ENCODE results near the gene TBX19.

TBX19 gene

GRCh38 chr1:168285521-168285790 is 4.8 kb downstream of the TBX19 start:
- DNase-seq, result no peak

DNA sequence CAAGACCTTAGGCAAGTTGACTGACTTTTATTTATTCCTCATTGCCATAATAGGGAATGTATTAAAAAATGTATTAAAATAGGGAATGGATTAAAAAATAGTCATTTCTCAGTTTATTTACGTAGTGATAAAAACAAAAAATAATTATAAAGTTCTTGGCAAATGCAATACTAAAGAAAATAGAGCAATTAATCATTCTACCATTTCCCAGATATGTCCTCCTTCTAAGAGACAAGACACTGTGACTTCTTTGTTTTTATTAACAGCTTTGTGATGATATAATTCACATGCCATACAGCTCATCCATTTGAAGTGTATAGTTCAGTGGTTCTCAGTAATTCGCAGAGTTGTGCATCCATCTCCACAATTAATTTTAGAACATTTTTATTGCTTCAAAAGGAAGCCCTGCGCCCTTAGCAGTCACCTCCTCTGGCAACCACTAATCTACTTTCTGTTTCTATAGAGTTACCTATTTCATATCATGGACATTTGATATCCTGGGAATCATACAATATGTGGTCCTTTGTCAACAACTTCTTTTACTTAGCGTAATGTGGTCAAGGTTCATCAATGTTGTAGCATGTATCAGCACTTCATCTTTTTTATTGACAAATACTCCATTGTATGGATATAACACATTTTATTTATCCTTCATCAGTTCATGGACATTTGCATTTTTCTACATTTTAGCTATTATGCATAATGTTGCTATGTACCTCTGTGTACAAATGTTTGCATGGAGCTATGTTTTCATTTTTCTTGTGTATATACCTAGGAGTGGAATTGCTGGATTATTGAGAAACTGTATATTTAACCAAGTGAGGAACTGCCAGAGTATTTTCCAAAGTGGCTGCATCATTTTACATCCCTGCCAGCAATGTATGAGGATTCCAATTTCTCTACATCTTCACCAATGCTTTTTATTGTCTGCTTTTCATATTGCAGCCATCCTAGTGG is 5.6 kb downstream of the TBX19 start:
- DNase-seq, result no peak

DNA sequence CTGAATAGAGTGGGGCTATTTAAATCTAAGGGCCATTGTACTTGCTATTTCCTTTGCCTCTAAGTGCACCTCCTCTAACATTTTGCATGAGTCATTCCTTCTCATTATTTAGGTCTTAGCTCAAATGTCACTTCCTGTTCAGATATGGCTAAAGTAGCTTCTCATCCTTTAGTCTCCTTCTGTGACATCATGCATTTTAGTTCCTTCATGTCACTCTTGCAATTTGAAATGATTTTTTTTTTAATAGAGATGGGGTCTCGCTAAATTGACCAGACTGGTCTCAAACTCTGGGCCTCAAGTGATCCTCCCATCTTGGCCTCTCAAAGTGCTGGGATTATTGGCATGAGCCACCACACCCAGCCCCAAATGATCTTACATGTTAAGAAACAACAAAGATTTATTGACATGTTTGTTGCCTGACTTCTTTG is 6.6 kb downstream of the TBX19 start:
- peak; percentile 80 for DNase-seq

- DNase-seq, result peak; percentile 95
Observed at GRCh38 chr1:168288311-168289052, 7.8 kb downstream of the TBX19 start.

GRCh38 chr1:168291222-168291837 is 10.7 kb downstream of the TBX19 start:
- DNase-seq, result no peak

- no peak for DNase-seq
Observed at GRCh38 chr1:168293356-168293755, 12.7 kb downstream of the TBX19 start.

GRCh38 chr1:168295411-168296114 is 14.9 kb downstream of the TBX19 start:
- DNase-seq, result no peak

- DNase-seq, result no peak
Observed at GRCh38 chr1:168297019-168297730, 16.5 kb downstream of the TBX19 start.

DNA sequence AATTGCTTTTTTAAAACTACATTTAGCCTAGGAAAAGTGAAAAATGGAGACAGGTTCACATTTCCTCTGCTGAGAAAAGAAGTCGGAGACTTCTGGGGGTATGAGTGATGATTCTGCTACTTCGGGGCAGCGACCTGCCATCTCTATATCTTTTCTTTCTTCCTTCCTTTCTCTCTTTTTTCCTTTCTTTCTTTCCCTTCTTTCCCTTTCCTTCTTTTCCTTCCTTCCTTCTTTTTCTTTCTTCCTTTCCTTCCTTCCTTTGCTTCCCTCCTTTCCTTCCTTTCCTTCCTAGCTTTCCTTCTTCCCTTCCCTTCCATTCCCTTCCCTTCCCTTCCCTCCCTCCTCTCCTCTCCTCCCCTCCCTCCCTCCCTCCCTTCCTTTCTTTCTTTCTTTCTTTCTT is 17.8 kb downstream of the TBX19 start:
- no peak for DNase-seq

GRCh38 chr1:168300626-168301025 is 19.9 kb downstream of the TBX19 start:
- peak; percentile 18 for DNase-seq

DNA sequence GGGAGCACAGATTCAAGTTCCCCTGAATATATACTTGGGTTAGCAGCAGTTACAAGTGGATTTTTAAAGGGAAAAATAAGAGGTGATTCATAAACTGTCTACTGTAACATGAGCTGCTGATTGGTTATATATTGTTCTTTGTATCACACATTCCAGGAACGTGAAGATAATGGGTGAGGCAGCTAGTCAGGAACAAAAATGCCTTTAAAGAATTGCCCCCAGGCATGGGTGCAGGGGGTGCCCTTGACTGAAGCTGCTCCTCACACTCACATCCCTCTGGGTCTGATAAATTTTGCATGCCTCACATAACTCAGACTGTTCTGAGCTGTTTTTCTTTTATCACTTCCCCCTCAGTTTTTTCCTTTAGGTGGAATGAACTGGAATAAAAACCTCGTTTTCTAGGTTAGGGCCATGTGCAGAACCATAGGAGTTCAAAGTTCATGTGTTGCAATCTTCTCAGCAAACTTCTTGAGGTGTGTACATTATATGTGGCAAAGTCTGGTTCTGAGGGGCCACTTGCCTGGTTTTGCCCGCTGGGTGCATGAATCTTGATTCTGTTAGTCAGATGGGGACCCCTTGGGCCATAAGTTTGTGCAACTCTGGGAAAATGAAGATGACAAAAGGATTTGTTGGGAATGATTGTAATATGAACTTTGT is 21.1 kb downstream of the TBX19 start:
- peak; percentile 99 for DNase-seq

GRCh38 chr1:168303716-168304540 is 23.3 kb downstream of the TBX19 start:
- no peak for DNase-seq

GRCh38 chr1:168304865-168305264 is 24.2 kb downstream of the TBX19 start:
- DNase-seq, result no peak

DNA sequence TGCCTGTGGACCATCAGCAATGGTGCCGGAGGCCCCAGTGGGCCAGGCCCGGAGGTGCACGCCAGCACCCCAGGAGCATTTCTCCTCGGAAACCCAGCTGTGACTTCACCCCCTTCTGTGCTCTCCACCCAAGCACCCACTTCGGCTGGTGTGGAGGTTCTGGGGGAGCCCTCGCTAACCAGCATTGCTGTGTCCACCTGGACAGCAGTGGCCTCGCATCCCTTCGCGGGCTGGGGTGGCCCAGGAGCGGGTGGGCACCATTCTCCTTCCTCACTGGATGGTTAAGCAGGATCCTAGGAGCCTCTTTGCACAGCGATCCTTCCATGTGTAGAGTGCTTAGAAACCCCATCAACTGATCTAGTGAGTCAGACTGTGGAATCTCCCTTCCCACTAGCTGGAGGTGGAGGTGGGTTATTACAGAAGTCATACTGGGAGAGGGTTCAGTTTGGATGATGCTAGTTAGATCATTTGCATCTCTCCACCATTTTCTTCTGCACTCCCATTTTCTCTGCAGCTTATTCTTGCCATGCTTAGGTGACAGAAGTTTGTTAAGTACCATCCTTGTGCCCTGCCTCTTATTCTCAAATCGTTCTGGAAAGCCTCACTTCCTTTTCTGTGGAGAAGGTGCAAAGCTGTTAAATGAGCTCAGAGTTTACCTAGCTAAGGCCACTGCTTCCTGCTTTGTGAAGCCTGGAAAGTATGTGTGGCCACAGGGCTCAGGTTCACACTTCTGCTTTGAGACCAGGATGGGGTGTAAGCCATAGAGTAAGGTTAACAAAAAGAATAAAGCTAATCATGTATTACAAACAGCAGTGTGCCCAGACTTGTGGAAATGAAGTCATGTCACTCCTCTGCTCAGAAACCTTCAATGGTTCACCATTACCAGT is 32.3 kb downstream of the TBX19 start:
- DNase-seq, result peak; percentile 64

GRCh38 chr1:168316142-168316541 is 35.5 kb downstream of the TBX19 start:
- no peak for DNase-seq

DNA sequence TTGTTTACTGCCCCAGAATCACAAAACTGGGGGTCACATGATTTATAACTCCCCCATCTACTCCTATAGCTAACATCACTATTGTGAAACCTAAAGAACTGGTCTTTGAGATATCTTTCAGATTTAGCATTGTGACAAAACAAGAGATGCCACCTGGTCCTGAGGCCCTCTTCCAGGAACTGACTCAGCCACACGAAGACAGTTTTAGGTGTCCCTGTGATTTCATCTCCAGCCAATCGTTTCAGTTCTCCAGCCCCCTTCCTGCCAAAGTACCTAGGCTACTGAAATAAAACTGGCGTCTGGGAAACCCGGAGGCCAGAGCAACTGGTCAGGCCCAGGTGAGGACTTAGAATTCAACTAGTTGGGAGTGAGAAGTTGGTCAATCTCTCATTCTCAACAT is 36.6 kb downstream of the TBX19 start:
- no peak for DNase-seq

GRCh38 chr1:168319691-168320090 is 39.0 kb downstream of the TBX19 start:
- no peak for DNase-seq

DNA sequence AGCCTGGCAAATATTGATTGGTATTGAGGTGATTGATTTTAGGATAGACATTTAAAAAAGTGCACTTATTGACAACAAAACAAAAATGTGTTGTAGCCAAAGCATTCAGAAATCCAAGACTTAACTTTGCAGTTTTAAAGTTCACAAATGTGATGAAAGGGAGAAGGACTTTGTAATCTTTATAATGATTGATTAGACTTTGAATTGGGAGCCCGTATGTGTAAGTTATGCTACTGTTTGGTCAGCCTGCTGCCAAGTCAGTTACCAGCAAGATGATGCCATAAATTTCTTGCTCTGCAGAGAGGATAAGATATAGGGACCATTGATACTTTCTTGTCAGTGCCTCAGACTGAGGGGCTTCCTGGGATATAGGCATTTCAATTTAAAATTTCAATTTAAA is 39.5 kb downstream of the TBX19 start:
- DNase-seq, result no peak

- DNase-seq, result peak; percentile 89
Observed at GRCh38 chr1:168320800-168321450, 40.2 kb downstream of the TBX19 start.

Data from NCI-H226 (cell line).